HG03159 (cell line): ENCODE results near the gene CFAP100.
A peak's percentile ranks its signal among the peaks of the same experiment; 100 is the strongest.

Source experiments
- ATAC-seq: cut with Tn5 transposase; IDR thresholded peaks from one replicate; pipeline ENCODE4 v1.9.1; 2021; ENCODE audit warnings: mild to moderate bottlenecking, moderate library complexity; ENCODE audit not compliant: unreplicated experiment

The CFAP100 gene

GRCh38 chr3:126419886-126420786 lies 25.4 kb downstream of the CFAP100 start:
- ATAC-seq, result no peak

GRCh38 chr3:126421573-126422119 lies 26.9 kb downstream of the CFAP100 start:
- no peak for ATAC-seq

- no peak for ATAC-seq
Observed at GRCh38 chr3:126422121-126422520, 27.4 kb downstream of the CFAP100 start.

GRCh38 chr3:126422571-126423091 lies 27.9 kb downstream of the CFAP100 start:
- ATAC-seq, result no peak

GRCh38 chr3:126423191-126424038 lies 28.7 kb downstream of the CFAP100 start:
- no peak for ATAC-seq

GRCh38 chr3:126424039-126424717 lies 29.5 kb downstream of the CFAP100 start:
- ATAC-seq, result no peak

GRCh38 chr3:126424751-126425150 lies 30.0 kb downstream of the CFAP100 start:
- ATAC-seq, result no peak

GRCh38 chr3:126431103-126431534 lies 36.4 kb downstream of the CFAP100 start:
- peak; percentile 46 for ATAC-seq

GRCh38 chr3:126432361-126433104 lies 37.8 kb downstream of the CFAP100 start:
- ATAC-seq, result no peak

- ATAC-seq, result no peak
Observed at GRCh38 chr3:126433105-126433430, 38.4 kb downstream of the CFAP100 start.

GRCh38 chr3:126433496-126434263 lies 39.0 kb downstream of the CFAP100 start:
- ATAC-seq, result no peak

- no peak for ATAC-seq
Observed at GRCh38 chr3:126434264-126434590, 39.5 kb downstream of the CFAP100 start.

GRCh38 chr3:126434931-126435411 lies 40.3 kb downstream of the CFAP100 start:
- no peak for ATAC-seq

- ATAC-seq, result no peak
Observed at GRCh38 chr3:126435456-126436315, 41.0 kb downstream of the CFAP100 start.

- ATAC-seq, result no peak
Observed at GRCh38 chr3:126436826-126437717, 42.4 kb downstream of the CFAP100 start.

- ATAC-seq, result no peak
Observed at GRCh38 chr3:126438186-126438585, 43.5 kb downstream of the CFAP100 start.

GRCh38 chr3:126438746-126439145 lies 44.0 kb downstream of the CFAP100 start:
- no peak for ATAC-seq
